ENCODE results near the gene SLC4A7.
"Not testable (repeated sequence)": the region's sequence is repeated elsewhere in the genome, so short reads cannot be mapped to it uniquely, and the experiment has no call there.

Gene SLC4A7

GRCh38 chr3:27487383-27487782, 3.2 kb upstream of the SLC4A7 start:
- DNase-seq (ENCODE audit: low spot score) = no peak

DNA sequence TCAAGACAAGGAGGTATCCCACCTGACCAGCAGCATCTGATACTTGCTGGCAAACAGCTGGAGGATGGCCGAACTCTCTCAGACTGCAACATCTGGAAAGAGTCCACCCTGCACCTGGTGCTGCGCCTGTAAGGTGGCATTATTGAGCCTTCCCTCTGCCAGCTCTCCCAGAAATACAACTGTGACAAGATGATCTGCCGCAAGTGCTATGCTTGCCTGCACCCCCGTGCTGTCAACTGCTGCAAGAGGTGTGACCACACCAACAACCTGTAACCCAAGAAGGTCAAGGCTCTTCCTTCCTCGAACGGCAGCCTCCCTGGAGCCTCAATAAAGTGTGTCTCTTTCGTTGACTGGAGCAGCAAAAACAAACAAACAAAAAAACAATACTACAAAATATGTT, 2.2 kb upstream of the SLC4A7 start:
- DNase-seq (ENCODE audit: low spot score) = no peak

DNA sequence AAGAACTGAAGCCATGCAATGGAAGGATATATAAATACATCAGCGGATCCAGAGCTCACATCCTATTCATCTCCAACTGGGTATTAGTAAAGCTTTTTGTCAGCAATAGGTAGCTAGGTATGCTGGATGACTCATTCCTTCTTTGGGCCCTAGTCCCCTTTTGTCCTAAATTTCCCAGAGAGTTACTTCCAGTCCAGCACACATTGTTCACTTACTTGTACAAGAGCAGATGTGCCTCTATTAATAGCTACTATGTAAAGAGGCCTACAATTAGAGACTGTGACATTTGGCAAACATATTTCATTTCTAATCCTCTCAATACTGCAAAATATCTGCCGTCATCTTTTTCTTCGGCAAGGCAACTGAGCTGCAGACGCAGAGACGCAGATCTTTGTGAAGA, 1.7 kb upstream of the SLC4A7 start:
- no peak for DNase-seq (ENCODE audit: low spot score)

DNA sequence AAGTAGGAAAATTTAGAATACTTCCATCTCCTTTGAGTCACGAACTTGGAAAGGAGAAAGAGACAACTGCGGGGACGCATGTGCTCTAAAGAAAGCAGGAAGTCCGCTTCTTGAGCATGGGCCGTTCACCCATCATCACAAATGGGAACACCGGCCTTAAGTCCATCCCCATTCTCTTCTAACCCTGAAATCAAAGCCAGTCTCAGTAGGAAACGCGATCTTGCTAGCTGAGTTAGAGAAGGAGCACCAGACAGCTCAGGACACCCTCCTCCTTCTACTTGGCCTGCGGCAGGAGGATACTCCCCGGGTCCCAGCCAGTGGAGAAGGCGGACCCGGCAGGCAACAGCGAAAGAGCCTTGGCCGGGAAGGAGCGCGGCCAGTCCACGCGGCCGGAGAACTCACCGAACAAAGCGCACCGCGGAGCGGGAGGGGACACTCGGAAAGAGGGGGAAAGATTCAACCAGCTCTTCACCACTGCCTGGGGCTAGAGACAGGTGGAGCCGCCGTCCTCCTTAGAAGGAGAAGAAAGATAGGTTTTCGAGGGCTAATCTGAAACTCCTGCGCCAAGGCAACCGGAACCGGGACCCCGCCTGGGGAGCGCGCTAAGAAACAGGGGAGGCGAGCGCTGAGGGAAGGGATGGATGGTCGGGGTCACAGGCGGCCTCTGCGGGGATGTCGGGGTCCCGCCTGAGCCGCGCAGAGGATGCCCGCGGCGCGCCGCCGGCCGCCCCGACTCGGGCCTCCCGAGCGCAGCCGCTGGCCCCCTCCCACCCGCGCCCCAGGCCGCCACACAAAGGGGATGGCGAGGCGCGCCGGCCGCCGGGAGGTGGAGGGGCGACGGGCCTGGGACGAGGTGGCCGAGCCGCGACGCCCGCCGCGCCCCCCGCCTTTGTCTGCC, 818 bp downstream of the SLC4A7 start:
- DNase-seq (ENCODE audit: low spot score) = peak; percentile 81

- no peak for DNase-seq (ENCODE audit: low spot score)
Measured at GRCh38 chr3:27479806-27480543, 4.2 kb downstream of the SLC4A7 start.

- no peak for DNase-seq (ENCODE audit: low spot score)
Measured at GRCh38 chr3:27471923-27472550, 12.1 kb downstream of the SLC4A7 start.

DNA sequence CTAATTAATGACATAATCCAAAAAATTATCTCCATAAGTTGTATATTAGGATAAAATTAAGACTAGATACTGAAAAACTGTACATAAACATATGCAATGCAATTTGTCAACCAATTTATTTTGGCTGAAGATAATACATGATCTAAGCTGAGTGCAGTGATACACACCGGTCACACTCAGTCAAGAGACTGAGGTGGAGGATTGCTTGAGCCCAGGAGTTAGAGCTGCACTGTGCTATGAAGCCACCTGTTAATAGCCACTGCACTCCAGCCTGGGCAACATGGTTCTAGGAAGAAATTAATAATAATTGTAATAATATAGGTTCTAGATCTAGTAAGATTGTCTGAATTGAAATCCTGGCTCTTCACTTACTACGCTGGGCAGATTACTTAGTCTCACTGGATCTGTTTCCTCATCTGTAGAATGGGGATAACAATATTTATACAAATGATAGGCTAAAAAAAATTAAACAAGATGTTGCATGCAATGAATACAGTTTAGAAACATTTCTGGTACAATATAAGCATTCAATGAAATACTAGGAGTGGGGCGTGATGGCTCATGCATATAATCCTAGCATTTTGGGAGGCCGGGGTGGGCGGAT, 15.8 kb downstream of the SLC4A7 start:
- DNase-seq (ENCODE audit: low spot score) = no peak

- peak; percentile 64 for DNase-seq (ENCODE audit: low spot score)
Measured at GRCh38 chr3:27467545-27467944, 16.6 kb downstream of the SLC4A7 start.

DNA sequence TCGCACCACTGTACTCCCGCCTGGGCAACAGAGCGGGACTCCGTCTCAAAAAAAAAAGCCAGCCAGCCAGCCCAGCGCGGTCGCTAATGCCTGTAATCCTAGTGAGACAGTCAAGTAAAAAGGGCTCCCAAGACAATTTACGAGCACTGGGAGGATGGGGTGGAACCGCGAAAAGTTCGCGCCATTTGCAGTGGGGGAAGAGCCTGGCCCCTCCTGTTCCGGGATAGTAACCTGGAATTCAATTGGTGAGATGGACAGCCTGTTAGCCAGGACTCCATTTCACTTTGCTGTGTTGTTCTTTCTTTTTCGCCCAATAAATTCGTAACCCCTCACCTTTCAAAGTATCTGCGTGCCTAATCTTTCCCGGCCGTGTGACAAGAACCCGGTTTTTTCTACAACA, 19.5 kb downstream of the SLC4A7 start:
- no peak for DNase-seq (ENCODE audit: low spot score)

DNA sequence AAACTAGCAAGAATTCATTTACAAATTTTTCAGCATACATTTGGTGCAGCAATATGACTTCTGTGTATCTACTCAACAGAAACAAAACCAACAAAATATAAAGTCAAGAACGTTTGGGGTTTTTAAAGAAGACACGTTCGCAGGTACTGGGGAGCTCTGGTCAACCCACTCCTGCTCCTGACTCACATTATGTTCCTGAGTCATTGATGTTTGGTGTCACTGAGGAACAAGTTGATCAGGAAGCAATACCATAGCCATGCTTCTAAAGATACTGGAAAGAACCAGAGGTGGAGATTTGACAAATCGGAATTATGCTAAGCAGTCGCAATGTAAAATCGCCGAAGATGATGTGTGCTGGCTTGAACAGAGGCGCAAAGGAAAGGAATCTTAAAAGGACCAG, 22.0 kb downstream of the SLC4A7 start:
- no peak for DNase-seq (ENCODE audit: low spot score)

DNA sequence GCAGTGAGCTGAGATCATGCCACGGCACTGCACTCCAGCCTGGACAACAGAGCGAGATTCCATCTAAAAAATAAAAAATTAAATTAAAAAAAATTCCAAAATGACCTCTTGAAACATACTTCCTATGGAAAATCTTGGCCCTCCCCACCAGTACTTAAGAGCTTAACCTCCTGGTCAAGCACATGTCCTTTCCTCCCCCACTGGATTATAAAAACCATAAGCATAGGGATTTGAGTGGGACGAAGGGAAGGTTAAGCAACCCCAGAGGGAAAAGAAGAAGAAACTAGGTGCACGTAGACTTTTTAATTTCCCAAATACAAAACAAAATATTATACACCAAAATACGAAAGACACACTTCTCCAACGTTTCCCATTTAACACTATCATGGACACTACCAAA, 25.3 kb downstream of the SLC4A7 start:
- no peak for DNase-seq (ENCODE audit: low spot score)

- no peak for DNase-seq (ENCODE audit: low spot score)
Measured at GRCh38 chr3:27456554-27456953, 27.6 kb downstream of the SLC4A7 start.

DNA sequence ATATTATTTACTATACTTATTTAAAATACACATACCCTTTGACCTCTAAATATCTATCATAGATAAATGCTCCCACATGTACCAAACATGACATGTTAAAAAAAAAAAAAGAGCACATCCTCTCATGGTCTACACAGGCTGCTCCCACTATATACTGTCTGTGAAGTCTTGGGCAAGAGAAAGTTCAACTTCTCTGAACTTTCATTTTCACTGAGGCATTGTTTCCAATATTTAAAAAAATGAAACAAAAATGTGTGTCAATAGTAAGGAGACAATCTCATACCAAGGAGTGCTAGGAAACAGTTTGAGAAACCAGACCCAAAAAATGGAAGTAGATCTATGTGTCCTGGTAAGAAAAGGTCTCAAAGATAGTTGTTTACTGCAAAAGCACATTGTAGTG, 29.3 kb downstream of the SLC4A7 start:
- no peak for DNase-seq (ENCODE audit: low spot score)

DNA sequence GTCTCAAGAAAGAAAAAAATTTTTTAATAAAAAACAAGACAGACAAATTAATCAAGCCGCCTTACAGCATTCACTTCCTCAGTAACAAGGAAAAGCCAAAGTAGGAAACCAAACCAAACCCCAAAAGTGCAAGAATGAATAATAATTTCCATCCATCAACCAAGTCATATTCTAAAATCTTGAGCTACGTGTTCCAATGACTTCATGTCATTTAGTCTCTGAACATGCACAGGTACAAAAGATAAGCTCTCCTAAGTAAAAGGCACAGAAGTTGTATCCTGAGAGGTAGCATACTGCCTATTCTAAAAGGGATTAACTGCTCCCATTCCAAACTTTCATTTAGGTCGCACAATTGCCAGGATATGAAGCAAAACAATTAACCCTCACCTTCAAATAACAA, 29.7 kb downstream of the SLC4A7 start:
- no peak for DNase-seq (ENCODE audit: low spot score)

- DNase-seq (ENCODE audit: low spot score) = no peak
Measured at GRCh38 chr3:27452368-27453090, 31.7 kb downstream of the SLC4A7 start.

- DNase-seq (ENCODE audit: low spot score) = no peak
Measured at GRCh38 chr3:27451842-27452241, 32.3 kb downstream of the SLC4A7 start.

- no peak for DNase-seq (ENCODE audit: low spot score)
Measured at GRCh38 chr3:27451251-27451650, 32.9 kb downstream of the SLC4A7 start.

DNA sequence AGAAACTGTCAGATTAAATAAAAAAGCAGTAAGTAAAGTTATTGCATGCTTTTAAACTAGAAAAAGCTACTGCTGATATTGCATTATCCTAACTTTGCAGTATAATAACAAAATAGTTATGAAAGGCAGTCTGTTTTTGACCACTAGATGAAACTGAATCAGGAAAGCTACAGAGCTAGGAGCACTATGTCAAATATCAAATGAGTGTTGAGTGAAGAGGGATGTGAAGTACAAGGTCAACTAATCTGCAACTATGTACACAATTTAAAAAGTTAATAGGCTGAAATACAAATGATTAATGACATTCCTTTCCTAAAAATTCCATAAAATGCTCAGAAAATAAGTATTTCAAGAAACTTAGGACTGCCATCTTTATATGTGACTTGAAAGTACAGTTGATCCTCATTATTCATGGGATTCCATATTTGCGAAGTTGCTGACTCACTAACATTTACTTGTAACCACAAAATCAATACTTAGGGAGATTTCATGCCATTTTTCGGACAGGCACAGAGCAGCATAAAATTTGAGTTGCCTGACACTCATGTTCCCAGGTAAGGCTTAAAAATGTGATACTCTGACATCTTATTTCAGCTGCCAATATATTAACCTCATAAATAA, 34.5 kb downstream of the SLC4A7 start:
- DNase-seq (ENCODE audit: low spot score) = no peak

GRCh38 chr3:27442995-27443394, 41.2 kb downstream of the SLC4A7 start:
- not testable (repeated sequence) for DNase-seq (ENCODE audit: low spot score)

- DNase-seq (ENCODE audit: low spot score) = not testable (repeated sequence)
Measured at GRCh38 chr3:27438352-27438751, 45.8 kb downstream of the SLC4A7 start.

GRCh38 chr3:27431116-27431515, 53.1 kb downstream of the SLC4A7 start:
- DNase-seq (ENCODE audit: low spot score) = peak; percentile 22

Measured in RKO (cell line).